MM.1S (cell line): Measurements from ENCODE around the gene SPI1.

Experiments used
- DNase-seq: peaks from one replicate; pipeline ENCODE4 v3.0.0-alpha.2; 2015
- H2AFZ ChIP-seq: fragments of 300-600 bp; sonication (generic); 2 replicates; pipeline ENCODE4 v1.6.0; 2016; ENCODE audit warnings: antibody characterized with exemption, low read length
- H3F3A ChIP-seq: fragments of 300-600 bp; sonication (generic); 2 replicates; pipeline ENCODE4 v1.6.1; 2016; ENCODE audit warnings: mild to moderate bottlenecking, antibody characterized with exemption, low read length, moderate library complexity, mixed read lengths; ENCODE audit not compliant: insufficient read depth
- H3K27ac ChIP-seq: fragments of 300-600 bp; sonication (generic); 2 replicates; pipeline ENCODE4 v1.5.1; 2016; ENCODE audit warnings: mild to moderate bottlenecking, low read length
- H3K27me3 ChIP-seq: fragments of 300-600 bp; sonication (generic); replicated peaks from 2 replicates; pipeline ENCODE4 v1.6.0; 2016; ENCODE audit warnings: low read length; ENCODE audit not compliant: insufficient read depth
- H3K36me3 ChIP-seq: fragments of 300-600 bp; sonication (generic); replicated peaks from 2 replicates; pipeline ENCODE4 v1.6.1; 2016; ENCODE audit warnings: mild to moderate bottlenecking, low read length, mixed read lengths; ENCODE audit not compliant: insufficient read depth
- H3K4me1 ChIP-seq: fragments of 300-600 bp; sonication (generic); 2 replicates; pipeline ENCODE4 v1.6.1; 2016; ENCODE audit warnings: low read length, mixed read lengths
- H3K4me2 ChIP-seq: fragments of 300-600 bp; sonication (generic); 2 replicates; pipeline ENCODE4 v1.6.0; 2016; ENCODE audit warnings: low read depth, low read length
- H3K4me3 ChIP-seq: fragments of 300-600 bp; sonication (generic); 2 replicates; pipeline ENCODE4 v1.5.1; 2016; ENCODE audit warnings: low read length, mixed read lengths
- H3K79me2 ChIP-seq: fragments of 300-600 bp; sonication (generic); 2 replicates; pipeline ENCODE4 v1.6.1; 2016; ENCODE audit warnings: mixed run types, low read length, mixed read lengths
- H3K9ac ChIP-seq: fragments of 300-600 bp; sonication (generic); 2 replicates; pipeline ENCODE4 v1.6.1; 2016; ENCODE audit warnings: low read length, mixed read lengths
- H3K9me2 ChIP-seq: fragments of 300-600 bp; sonication (generic); replicated peaks from 2 replicates; pipeline ENCODE4 v1.6.1; 2016; ENCODE audit warnings: mild to moderate bottlenecking, low read length, mixed read lengths; ENCODE audit not compliant: insufficient read depth
- H3K9me3 ChIP-seq: fragments of 300-600 bp; sonication (generic); replicated peaks from 2 replicates; pipeline ENCODE4 v1.6.1; 2016; ENCODE audit warnings: mild to moderate bottlenecking, low read length, mixed read lengths; ENCODE audit not compliant: insufficient read depth
- H4K20me1 ChIP-seq: fragments of 300-600 bp; sonication (generic); 2 replicates; pipeline ENCODE4 v1.6.1; 2016; ENCODE audit warnings: mild to moderate bottlenecking, low read length, moderate library complexity, mixed read lengths; ENCODE audit not compliant: insufficient read depth
- EZH2 ChIP-seq: fragments of 300-600 bp; sonication (generic); optimal IDR thresholded peaks from 2 replicates; pipeline ENCODE3; 2017; ENCODE audit warnings: low read depth, mild to moderate bottlenecking, antibody characterized with exemption, low read length, mixed read lengths
- EZH2phosphoT487 ChIP-seq: fragments of 300-600 bp; sonication (generic); IDR thresholded peaks from 2 replicates; pipeline ENCODE4 v1.6.1; 2018; ENCODE audit warnings: antibody characterized with exemption, low read length
- TF ChIP-seq, protein P1 (sequence below): fragments of 300-600 bp; sonication (generic); IDR thresholded peaks from 2 replicates; pipeline ENCODE4 v1.5.1; 2016; ENCODE audit warnings: antibody characterized with exemption, low read length, mixed read lengths

The SPI1 gene

DNA sequence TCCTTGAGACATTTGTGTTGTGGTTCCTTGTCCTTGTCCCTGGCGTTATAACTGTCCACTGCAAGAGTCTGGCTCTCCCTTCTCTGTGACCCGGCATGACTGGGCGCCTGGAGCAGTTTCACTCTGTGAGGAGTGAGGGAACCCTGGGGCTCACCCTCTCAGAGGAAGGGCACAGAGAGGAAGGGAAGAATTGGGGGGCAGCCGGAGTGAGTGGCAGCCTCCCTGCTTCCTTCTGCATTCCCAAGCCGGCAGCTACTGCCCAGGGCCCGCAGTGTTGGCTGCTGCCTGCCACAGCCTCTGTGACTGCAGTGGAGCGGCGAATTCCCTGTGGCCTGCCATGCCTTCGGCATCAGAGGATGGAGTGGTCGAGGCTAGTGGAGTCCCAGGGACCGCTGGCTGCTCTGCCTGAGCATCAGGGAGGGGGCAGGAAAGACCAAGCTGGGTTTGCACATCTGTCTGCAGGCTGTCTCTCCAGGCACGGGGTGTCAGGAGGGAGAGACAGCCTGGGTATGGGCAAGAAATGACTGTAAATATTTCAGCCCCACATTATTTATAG is 48.8 kb downstream of the SPI1 start:
- H3K79me2 ChIP-seq: no peaks in the 10 kb centered on the region
- no peaks in the 10 kb centered on the region for H3K36me3 ChIP-seq
- no peak overlapping the region for H3K27ac ChIP-seq
- H3K27me3 ChIP-seq: no peaks in the 10 kb centered on the region
- H3K9me3 ChIP-seq: no peaks in the 10 kb centered on the region
- H2AFZ ChIP-seq: no peak overlapping the region
- H3K4me2 ChIP-seq: no peak overlapping the region
- H3K9ac ChIP-seq: no peak overlapping the region
- H3F3A ChIP-seq: no peaks in the 10 kb centered on the region
- no peaks in the 10 kb centered on the region for H4K20me1 ChIP-seq
- no peaks in the 10 kb centered on the region for H3K4me1 ChIP-seq
- no peak for DNase-seq
- no peaks in the 10 kb centered on the region for H3K9me2 ChIP-seq
- TF ChIP-seq EZH2 (no peak), EZH2phosphoT487 (no peak)
- TF ChIP-seq, protein P1, sequence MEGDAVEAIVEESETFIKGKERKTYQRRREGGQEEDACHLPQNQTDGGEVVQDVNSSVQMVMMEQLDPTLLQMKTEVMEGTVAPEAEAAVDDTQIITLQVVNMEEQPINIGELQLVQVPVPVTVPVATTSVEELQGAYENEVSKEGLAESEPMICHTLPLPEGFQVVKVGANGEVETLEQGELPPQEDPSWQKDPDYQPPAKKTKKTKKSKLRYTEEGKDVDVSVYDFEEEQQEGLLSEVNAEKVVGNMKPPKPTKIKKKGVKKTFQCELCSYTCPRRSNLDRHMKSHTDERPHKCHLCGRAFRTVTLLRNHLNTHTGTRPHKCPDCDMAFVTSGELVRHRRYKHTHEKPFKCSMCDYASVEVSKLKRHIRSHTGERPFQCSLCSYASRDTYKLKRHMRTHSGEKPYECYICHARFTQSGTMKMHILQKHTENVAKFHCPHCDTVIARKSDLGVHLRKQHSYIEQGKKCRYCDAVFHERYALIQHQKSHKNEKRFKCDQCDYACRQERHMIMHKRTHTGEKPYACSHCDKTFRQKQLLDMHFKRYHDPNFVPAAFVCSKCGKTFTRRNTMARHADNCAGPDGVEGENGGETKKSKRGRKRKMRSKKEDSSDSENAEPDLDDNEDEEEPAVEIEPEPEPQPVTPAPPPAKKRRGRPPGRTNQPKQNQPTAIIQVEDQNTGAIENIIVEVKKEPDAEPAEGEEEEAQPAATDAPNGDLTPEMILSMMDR: no peak
- no peak overlapping the region for H3K4me3 ChIP-seq

DNA sequence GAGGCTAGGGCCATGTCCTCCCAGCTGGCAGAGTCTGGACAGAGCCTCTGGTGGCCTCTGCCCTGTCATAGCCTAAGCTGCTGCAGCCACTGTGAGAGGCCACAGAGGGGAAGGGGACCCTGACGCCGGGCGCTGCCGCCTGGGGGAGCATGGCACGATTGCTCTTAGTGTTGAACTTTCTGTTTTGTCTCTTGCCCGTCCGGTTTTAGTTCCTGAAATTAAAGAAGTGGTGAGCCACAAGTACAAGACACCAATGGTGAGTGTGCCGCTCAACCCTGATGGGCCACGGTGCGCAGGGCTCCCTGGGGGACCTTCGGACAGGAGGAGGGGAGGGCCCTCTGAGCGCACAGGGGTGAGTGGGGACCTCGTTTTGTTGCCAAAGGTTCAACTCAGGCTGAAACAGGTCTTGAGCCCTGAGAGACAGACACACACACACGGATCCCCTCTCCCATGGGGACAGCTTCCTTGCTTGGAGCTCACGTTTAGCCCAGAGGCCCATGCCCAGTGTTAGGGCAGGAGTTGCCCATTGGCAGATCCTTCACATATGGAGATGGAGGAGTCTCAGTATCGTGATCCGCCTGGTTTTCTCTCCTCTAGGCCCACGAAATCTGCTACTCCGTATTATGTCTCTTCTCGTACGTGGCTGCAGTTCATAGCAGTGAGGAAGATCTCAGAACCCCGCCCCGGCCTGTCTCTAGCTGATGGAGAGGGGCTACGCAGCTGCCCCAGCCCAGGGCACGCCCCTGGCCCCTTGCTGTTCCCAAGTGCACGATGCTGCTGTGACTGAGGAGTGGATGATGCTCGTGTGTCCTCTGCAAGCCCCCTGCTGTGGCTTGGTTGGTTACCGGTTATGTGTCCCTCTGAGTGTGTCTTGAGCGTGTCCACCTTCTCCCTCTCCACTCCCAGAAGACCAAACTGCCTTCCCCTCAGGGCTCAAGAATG is 49.6 kb downstream of the SPI1 start:
- Histone ChIP-seq H3F3A (no peaks in the 10 kb centered on the region), H3K79me2 (no peaks in the 10 kb centered on the region), H2AFZ (no peak overlapping the region), H3K4me1 (no peaks in the 10 kb centered on the region), H3K9ac (no peak overlapping the region), H3K9me2 (no peaks in the 10 kb centered on the region), H3K36me3 (no peaks in the 10 kb centered on the region), H3K9me3 (no peaks in the 10 kb centered on the region), H3K4me2 (no peak overlapping the region), H3K27ac (no peak overlapping the region), H4K20me1 (no peaks in the 10 kb centered on the region), H3K4me3 (no peak overlapping the region), H3K27me3 (no peaks in the 10 kb centered on the region)
- TF ChIP-seq, protein P1: no peak
- no peak for TF ChIP-seq EZH2phosphoT487
- no peak for TF ChIP-seq EZH2
- DNase-seq: no peak

DNA sequence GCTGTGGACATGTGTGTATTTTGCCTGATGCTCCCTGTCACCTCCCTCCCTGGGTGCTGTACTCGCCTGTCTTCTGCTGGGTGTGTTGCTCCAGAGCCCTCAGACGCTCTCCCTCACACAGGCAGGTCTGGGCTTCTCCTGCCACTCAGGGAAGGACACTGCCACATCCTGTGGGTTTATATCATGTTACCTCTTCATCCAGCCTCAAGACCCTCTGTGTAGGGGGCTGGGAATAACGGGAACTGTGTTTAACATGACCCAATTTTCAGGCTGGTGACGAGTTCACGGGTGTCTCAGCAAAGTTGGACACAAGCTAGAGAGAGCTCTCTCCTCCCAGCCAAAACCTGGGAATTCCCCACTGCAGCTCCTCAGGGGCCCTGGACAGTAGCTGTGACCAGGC is 50.4 kb downstream of the SPI1 start:
- H4K20me1 ChIP-seq: no peaks in the 10 kb centered on the region
- no peak overlapping the region for H2AFZ ChIP-seq
- TF ChIP-seq, protein P1: no peak
- H3K4me2 ChIP-seq: no peak overlapping the region
- no peak overlapping the region for H3K4me3 ChIP-seq
- H3K27ac ChIP-seq: no peak overlapping the region
- no peaks in the 10 kb centered on the region for H3K4me1 ChIP-seq
- H3K9me3 ChIP-seq: no peaks in the 10 kb centered on the region
- H3K27me3 ChIP-seq: no peaks in the 10 kb centered on the region
- H3K9ac ChIP-seq: no peak overlapping the region
- H3F3A ChIP-seq: no peaks in the 10 kb centered on the region
- no peaks in the 10 kb centered on the region for H3K36me3 ChIP-seq
- no peak for DNase-seq
- H3K9me2 ChIP-seq: no peaks in the 10 kb centered on the region
- H3K79me2 ChIP-seq: no peaks in the 10 kb centered on the region
